GM23248 (cell line): ENCODE results near the gene STAT1. TPM values are rescaled to one million over a fixed set of nuclear protein-coding genes. Genes with fewer than 3 reads are reported as not detected.

ENCODE experiments used
- DNase-seq: peaks from one replicate; pipeline ENCODE4 v3.0.0-alpha.2; 2015
- H2AFZ ChIP-seq: fragments of 200-600 bp; sonication (generic); 2 replicates; pipeline ENCODE4 v1.6.1; 2016; ENCODE audit warnings: antibody characterized with exemption
- H3F3A ChIP-seq: fragments of 200-600 bp; sonication (generic); 2 replicates; pipeline ENCODE4 v1.6.1; 2016; ENCODE audit warnings: mild to moderate bottlenecking, antibody characterized with exemption, mixed run types; ENCODE audit not compliant: insufficient read depth
- H3K27ac ChIP-seq: fragments of 200-600 bp; sonication (generic); 2 replicates; pipeline ENCODE4 v1.5.1; 2016; ENCODE audit warnings: mild to moderate bottlenecking
- H3K27me3 ChIP-seq: fragments of 200-600 bp; sonication (generic); replicated peaks from 2 replicates; pipeline ENCODE4 v1.6.1; 2016; ENCODE audit warnings: mild to moderate bottlenecking; ENCODE audit not compliant: insufficient read depth
- H3K36me3 ChIP-seq: fragments of 200-600 bp; sonication (generic); 2 replicates; pipeline ENCODE4 v1.6.1; 2016; ENCODE audit warnings: low read depth, mild to moderate bottlenecking
- H3K4me1 ChIP-seq: fragments of 200-600 bp; sonication (generic); 2 replicates; pipeline ENCODE4 v1.6.1; 2016; ENCODE audit warnings: mild to moderate bottlenecking; ENCODE audit not compliant: insufficient read depth
- H3K4me2 ChIP-seq: fragments of 200-600 bp; sonication (generic); one replicate; pipeline ENCODE4 v1.6.1; 2016; ENCODE audit warnings: mild to moderate bottlenecking; ENCODE audit not compliant: unreplicated experiment
- H3K4me3 ChIP-seq: fragments of 200-600 bp; sonication (generic); 2 replicates; pipeline ENCODE4 v1.5.1; 2016; ENCODE audit warnings: mild to moderate bottlenecking
- H3K79me2 ChIP-seq: fragments of 200-600 bp; sonication (generic); 2 replicates; pipeline ENCODE4 v1.6.1; 2016; ENCODE audit warnings: mild to moderate bottlenecking; ENCODE audit not compliant: insufficient read depth
- H3K9ac ChIP-seq: fragments of 200-600 bp; sonication (generic); 2 replicates; pipeline ENCODE4 v1.6.1; 2016; ENCODE audit warnings: mild to moderate bottlenecking
- H3K9me2 ChIP-seq: fragments of 200-600 bp; sonication (generic); 2 replicates; pipeline ENCODE4 v1.6.1; 2016; ENCODE audit warnings: mixed run types, mild to moderate bottlenecking, moderate library complexity; ENCODE audit not compliant: insufficient read depth
- H3K9me3 ChIP-seq: fragments of 200-600 bp; sonication (generic); one replicate; pipeline ENCODE4 v1.6.1; 2017; ENCODE audit warnings: low read depth
- H4K20me1 ChIP-seq: fragments of 200-600 bp; sonication (generic); 2 replicates; pipeline ENCODE4 v1.6.0; 2016; ENCODE audit not compliant: insufficient read depth
- EZH2 ChIP-seq: fragments of 200-600 bp; sonication (generic); IDR thresholded peaks from 2 replicates; pipeline ENCODE4 v1.6.1; 2018; ENCODE audit warnings: antibody characterized with exemption, mild to moderate bottlenecking; ENCODE audit not compliant: insufficient read depth, poor library complexity, severe bottlenecking
- EZH2phosphoT487 ChIP-seq: fragments of 200-600 bp; sonication (generic); IDR thresholded peaks from 2 replicates; pipeline ENCODE4 v1.6.1; 2018; ENCODE audit warnings: antibody characterized with exemption, moderate library complexity, mild to moderate bottlenecking, low read depth; ENCODE audit not compliant: insufficient read depth
- WGBS, 2 experiments: methylation state at CpG; one replicate each; pipeline ENCODE4 v1.1.6; 2015 to 2017; ENCODE audit warnings: low lambda C conversion rate in 2 of 2, low coverage in 1 of 2; ENCODE audit errors: missing lambda C conversion rate in 2 of 2; 5-methylcytosine and 5-hydroxymethylcytosine counted together
- in situ Hi-C: fragments of 300-500 bp; cut with MboI; formaldehyde crosslinking; loops from 2 replicates; pipeline ENCODE4 v1.15.0; 2020
- polyA plus RNA-seq: library from polyadenylated mRNA; unstranded; fragments of >200 nt; fragmentation: Nextera tagmentation; extraction: Ambion mirVana; gene quantifications from 2 replicates; pipeline ENCODE4 v1.2.1, GENCODE V29; 2016
- total RNA-seq: library from RNA; depleted of rRNA; stranded (reverse); fragments of >200 nt; shearing (Covaris generic); gene quantifications from 2 replicates; pipeline ENCODE4 v1.2.3, GENCODE V29; 2014

Gene STAT1
- total and polyA plus RNA-seq, 2 experiments from 2014 or later = 227 to 237 TPM

DNA sequence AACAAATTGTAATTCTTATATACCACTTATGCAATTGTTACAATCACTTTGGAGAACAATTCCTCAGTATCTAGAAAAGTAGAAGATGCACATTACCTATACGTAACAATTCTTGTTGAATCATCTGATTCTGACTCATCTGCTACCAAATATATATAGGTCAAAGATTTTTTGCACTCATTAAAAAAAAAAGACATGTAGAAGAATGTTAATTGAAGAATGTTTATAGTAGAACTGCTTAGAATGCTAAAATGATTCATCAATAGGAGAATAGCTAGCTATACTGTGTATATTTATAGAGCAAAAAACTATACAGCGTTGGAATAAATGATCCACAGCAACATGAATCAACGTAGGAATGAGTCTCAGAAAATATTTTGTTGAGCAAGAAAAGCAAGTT is 29.5 kb upstream of the STAT1 start:
- Histone ChIP-seq H3F3A (peaks cover 37% of the 10 kb centered on the region), H3K36me3 (no peaks in the 10 kb centered on the region), H3K4me2 (no peak overlapping the region), H4K20me1 (no peaks in the 10 kb centered on the region), H2AFZ (no peak overlapping the region), H3K27ac (no peak overlapping the region), H3K9me2 (no peaks in the 10 kb centered on the region), H3K79me2 (no peaks in the 10 kb centered on the region), H3K9ac (no peak overlapping the region), H3K4me3 (no peak overlapping the region), H3K4me1 (peaks cover 64% of the 10 kb centered on the region), H3K27me3 (no peaks in the 10 kb centered on the region), H3K9me3 (no peaks in the 10 kb centered on the region)
- DNase-seq = peak; percentile 47
- in situ Hi-C loops = no loop called here
- whole genome bisulfite sequencing, 2 experiments = 27 to 38% methylated on average over 3 of the region's 3 CpGs
- TF ChIP-seq EZH2phosphoT487 (no peak), EZH2 (no peak)

DNA sequence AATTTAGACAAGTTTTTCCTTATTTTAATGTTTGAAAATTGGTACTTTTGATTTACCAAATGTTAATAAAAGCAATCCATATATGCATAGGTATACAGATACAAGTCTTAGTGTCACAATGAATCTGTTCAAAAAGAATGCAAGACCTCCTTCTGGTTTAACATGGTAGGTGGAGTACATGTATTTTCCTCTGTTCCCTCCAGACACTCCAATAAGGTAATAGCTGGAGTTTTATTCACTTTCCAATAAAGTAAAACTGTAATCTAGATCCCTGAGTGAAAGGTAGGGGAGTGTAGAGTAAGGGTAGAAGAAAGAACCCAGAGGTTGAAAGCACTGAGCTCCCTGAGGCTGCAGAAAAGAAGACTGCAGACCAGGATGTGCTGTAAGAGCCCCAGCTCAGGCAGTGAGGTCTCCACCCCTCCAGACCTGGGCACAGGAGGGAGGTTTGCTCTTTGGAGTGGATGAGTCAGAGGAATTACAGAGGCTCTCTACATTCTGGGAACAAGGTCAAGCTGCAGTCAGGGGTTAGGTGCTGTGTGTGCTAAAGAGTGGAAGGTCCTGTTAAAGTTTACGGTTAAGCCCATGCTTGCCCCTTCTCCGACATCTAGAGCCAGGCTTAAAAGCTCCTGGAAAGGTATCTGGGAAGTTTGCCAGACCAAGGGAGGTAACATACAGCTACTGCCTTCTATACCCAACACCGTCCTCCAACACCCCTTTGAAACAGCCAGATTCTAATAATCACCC is 27.6 kb upstream of the STAT1 start:
- Histone ChIP-seq H2AFZ (no peak overlapping the region), H3K4me3 (no peak overlapping the region), H3K9me2 (no peaks in the 10 kb centered on the region), H3K9me3 (no peaks in the 10 kb centered on the region), H3K27me3 (no peaks in the 10 kb centered on the region), H3K4me1 (peaks cover 67% of the 10 kb centered on the region), H3K79me2 (no peaks in the 10 kb centered on the region), H3K4me2 (no peak overlapping the region), H3K9ac (no peak overlapping the region), H3F3A (peaks cover 47% of the 10 kb centered on the region), H3K36me3 (no peaks in the 10 kb centered on the region), H4K20me1 (no peaks in the 10 kb centered on the region), H3K27ac (no peak overlapping the region)
- 95 to 96% methylated on average over 3 of the region's 3 CpGs for WGBS, 2 experiments
- TF ChIP-seq EZH2 (no peak), EZH2phosphoT487 (no peak)
- in situ Hi-C loops = no loop called here
- DNase-seq = peak; percentile 49

DNA sequence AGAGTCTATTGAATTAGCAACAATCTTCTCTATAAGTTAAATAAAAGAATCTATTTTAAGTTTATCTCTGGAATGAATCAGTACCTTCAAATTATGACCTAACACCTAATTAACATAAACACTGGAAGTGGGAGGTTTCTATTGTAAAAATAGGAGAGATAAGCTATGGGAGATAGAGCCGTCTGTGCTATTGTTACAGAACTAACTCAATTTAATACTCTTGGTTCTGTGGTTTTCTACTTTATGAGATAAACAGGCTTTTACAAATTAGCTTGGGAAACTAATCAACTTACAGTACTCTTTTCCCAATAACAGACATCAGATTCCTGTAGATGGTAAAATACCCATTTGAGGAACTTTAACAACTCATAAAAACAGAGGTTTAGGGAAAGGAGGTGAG is 25.6 kb upstream of the STAT1 start:
- Histone ChIP-seq H4K20me1 (no peaks in the 10 kb centered on the region), H3K9me3 (no peaks in the 10 kb centered on the region), H3K36me3 (no peaks in the 10 kb centered on the region), H3K27me3 (no peaks in the 10 kb centered on the region), H3K9me2 (no peaks in the 10 kb centered on the region), H3K9ac (no peak overlapping the region), H3K27ac (no peak overlapping the region; the same call in 1 of the 2 replicates), H3K4me2 (no peak overlapping the region), H3K4me3 (no peak overlapping the region), H3K4me1 (peaks cover 68% of the 10 kb centered on the region), H3K79me2 (no peaks in the 10 kb centered on the region), H2AFZ (no peak overlapping the region), H3F3A (peaks cover 41% of the 10 kb centered on the region)
- no peak for TF ChIP-seq EZH2phosphoT487
- no peak for TF ChIP-seq EZH2
- DNase-seq = no peak
- in situ Hi-C loops = no loop called here
- 59 to 76% methylated on average over 1 of the region's 1 CpG for WGBS, 2 experiments

DNA sequence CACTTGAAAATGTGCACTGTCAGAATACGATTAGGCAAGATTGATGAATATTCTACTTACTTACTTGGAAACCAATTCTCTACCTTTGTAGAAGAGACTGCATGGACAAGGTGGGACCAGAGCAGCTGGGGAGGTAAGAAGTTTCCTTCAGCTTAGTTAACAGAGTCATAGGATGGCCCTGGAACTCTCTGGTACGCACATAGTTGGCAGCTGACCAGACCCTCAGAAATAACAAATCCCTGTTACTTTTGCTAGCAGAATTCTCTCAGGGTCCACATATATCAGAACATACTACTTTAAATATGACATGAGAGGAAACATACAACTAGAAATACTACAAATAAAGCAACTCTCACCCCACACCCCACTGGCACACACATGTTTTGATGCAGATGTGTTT is 24.8 kb upstream of the STAT1 start:
- in situ Hi-C loops = no loop called here

More for the DNA sequence above, 24.8 kb upstream of the STAT1 start:
- H3K9ac ChIP-seq = peak overlapping the region; percentile 54
- H3K4me1 ChIP-seq = peaks cover 63% of the 10 kb centered on the region
- WGBS, 2 experiments = 64 to 68% methylated on average over 2 of the region's 2 CpGs
- H3K4me2 ChIP-seq = peak overlapping the region; percentile 43
- H3K9me3 ChIP-seq = no peaks in the 10 kb centered on the region
- no peaks in the 10 kb centered on the region for H3K36me3 ChIP-seq
- no peaks in the 10 kb centered on the region for H3K9me2 ChIP-seq
- 0 out of 2 replicates have a peak overlapping the region, but pooled peaks have one; percentile 0 for H3K4me3 ChIP-seq
- H2AFZ ChIP-seq = no peak overlapping the region
- no peak for DNase-seq
- TF ChIP-seq EZH2 (no peak), EZH2phosphoT487 (no peak)
- no peaks in the 10 kb centered on the region for H3K79me2 ChIP-seq
- no peaks in the 10 kb centered on the region for H4K20me1 ChIP-seq
- peaks cover 34% of the 10 kb centered on the region for H3F3A ChIP-seq
- H3K27ac ChIP-seq = peak overlapping the region; percentile 84
- no peaks in the 10 kb centered on the region for H3K27me3 ChIP-seq
